Lower leg skin (tissue), 3 donors: ENCODE results near the gene PTPN7.

Source experiments
- CTCF ChIP-seq, 3 donors: fragments of 450-650 bp; IDR thresholded peaks; one replicate each; pipeline ENCODE4 v1.5.1; 2016; ENCODE audit warnings: antibody characterized with exemption in 3 of 3, mild to moderate bottlenecking in 3 of 3, moderate library complexity in 2 of 3
- POLR2A ChIP-seq, 2 donors: fragments of 450-650 bp; IDR thresholded peaks; one replicate each; pipeline ENCODE4 v1.6.1; 2016 to 2017; ENCODE audit warnings: antibody characterized with exemption in 2 of 2, mild to moderate bottlenecking in 1 of 2, moderate library complexity in 1 of 2

GRCh38 chr1:202146279-202146678, 14.1 kb downstream of the PTPN7 start:
- TF ChIP-seq POLR2A (IDR thresholded peaks at IDR 0.05) (no peak), CTCF (IDR thresholded peaks at IDR 0.05) (no peak)
